HG03108 (cell line): ENCODE results near the gene BIRC3.
"Not testable (repeated sequence)": the region's sequence is repeated elsewhere in the genome, so short reads cannot be mapped to it uniquely, and the experiment has no call there.

Experiments
- ATAC-seq: cut with Tn5 transposase; IDR thresholded peaks from one replicate; pipeline ENCODE4 v1.9.1; 2021; ENCODE audit warnings: moderate library complexity; ENCODE audit not compliant: unreplicated experiment

The BIRC3 gene

GRCh38 chr11:102367364-102367763, 50.1 kb downstream of the BIRC3 start:
- no peak for ATAC-seq

GRCh38 chr11:102368472-102368871, 51.2 kb downstream of the BIRC3 start:
- ATAC-seq = peak; percentile 100

- not testable (repeated sequence) for ATAC-seq
Measured at GRCh38 chr11:102374633-102375424, 57.5 kb downstream of the BIRC3 start.

GRCh38 chr11:102375720-102376399, 58.6 kb downstream of the BIRC3 start:
- no peak for ATAC-seq

- no peak for ATAC-seq
Measured at GRCh38 chr11:102377891-102378290, 60.6 kb downstream of the BIRC3 start.

GRCh38 chr11:102378818-102379217, 61.5 kb downstream of the BIRC3 start:
- no peak for ATAC-seq

GRCh38 chr11:102382384-102382783, 65.1 kb downstream of the BIRC3 start:
- ATAC-seq = no peak

- ATAC-seq = no peak
Measured at GRCh38 chr11:102383839-102384238, 66.6 kb downstream of the BIRC3 start.

GRCh38 chr11:102384419-102385079, 67.3 kb downstream of the BIRC3 start:
- no peak for ATAC-seq

- ATAC-seq = no peak
Measured at GRCh38 chr11:102385085-102386007, 68.1 kb downstream of the BIRC3 start.

- no peak for ATAC-seq
Measured at GRCh38 chr11:102386136-102386734, 69.0 kb downstream of the BIRC3 start.

- no peak for ATAC-seq
Measured at GRCh38 chr11:102387043-102387781, 69.9 kb downstream of the BIRC3 start.
